Measurements from ENCODE around the gene CTBP2. TPM values are rescaled to one million over a fixed set of nuclear protein-coding genes. Genes with fewer than 3 reads are reported as not detected.

The CTBP2 gene
- total and polyA plus RNA-seq, 4 donors = 3.4 to 59.2 (median 5.5) TPM

- no peak for TF ChIP-seq CTCF (IDR thresholded peaks at IDR 0.05; ENCODE audit: low read depth, low read length, missing input control)
- TF ChIP-seq GABPA (IDR thresholded peaks at IDR 0.05 in 1 of 2, conservative IDR thresholded peaks at IDR 0.05 in 1 of 2) = no peak
These were observed 81.2 kb downstream of the CTBP2 start (continued) for GRCh38 chr10:125079091-125079600.

- Histone ChIP-seq H3K27me3 (ENCODE audit: control insufficient read depth in 4 of 4, insufficient read depth in 4 of 4, low read length in 3 of 4) (no peaks in the 10 kb centered on the region), H3K36me3 (ENCODE audit: control insufficient read depth in 4 of 4, insufficient read depth in 3 of 4, low read depth in 1 of 4, low read length in 3 of 4) (no peaks in the 10 kb centered on the region), H3K4me3 (ENCODE audit: low read depth in 1 of 3, low read length in 3 of 3) (no peak overlapping the region), H3K9me3 (ENCODE audit: control insufficient read depth in 4 of 4, low read length in 3 of 4) (no peaks in the 10 kb centered on the region), H3K9ac (ENCODE audit: low read depth in 1 of 2, low read length in 2 of 2) (no peak overlapping the region), H3K27ac (ENCODE audit: low read depth in 1 of 2, low read length in 2 of 2) (peak overlapping the region in 1 of 2 donors; percentile 72), H3K4me1 (ENCODE audit: control insufficient read depth in 4 of 4, insufficient read depth in 4 of 4, low read length in 3 of 4) (peaks cover 0 to 3% (median 0%) of the 10 kb centered on the region in 4 donors)
- 81% methylated on average over 14 of the region's 14 CpGs for WGBS
- no peak for DNase-seq (ENCODE audit: low spot score)
- TF ChIP-seq NR2F2 (IDR thresholded peaks at IDR 0.05) = peak; percentile 50
- no peak for TF ChIP-seq CTCF (IDR thresholded peaks at IDR 0.05; ENCODE audit: low read depth, low read length, missing input control)
- TF ChIP-seq TAF1 (conservative IDR thresholded peaks at IDR 0.05) = no peak
- no peak for TF ChIP-seq FOXA2 (IDR thresholded peaks at IDR 0.05)
- peak in 1 of 2 donors; percentile 20 for TF ChIP-seq GABPA (IDR thresholded peaks at IDR 0.05 in 1 of 2, conservative IDR thresholded peaks at IDR 0.05 in 1 of 2)
- TF ChIP-seq ZBTB33 (IDR thresholded peaks at IDR 0.05) = no peak
- no peak for TF ChIP-seq REST (IDR thresholded peaks at IDR 0.05)
- no peak for TF ChIP-seq SP1 (IDR thresholded peaks at IDR 0.05)
- TF ChIP-seq YY1 (IDR thresholded peaks at IDR 0.05) = peak; percentile 64
These were observed 83.3 kb downstream of the CTBP2 start for GRCh38 chr10:125076891-125077541.
